Measurements from ENCODE around the gene SETDB1. TPM values are rescaled to one million over a fixed set of nuclear protein-coding genes. Genes with fewer than 3 reads are reported as not detected.
A peak's percentile ranks its signal among the peaks of the same experiment; 100 is the strongest.

Gene SETDB1
- total and polyA plus RNA-seq, 2 of the 13 experiments (the other 11 are each of a cell fraction or from before 2014, with no cell fraction given) = 33.1 to 34.6 TPM

- no peak for TF ChIP-seq CEBPZ (IDR thresholded peaks at IDR 0.05; ENCODE audit: low read length)
- TF ChIP-seq WIZ (CRISPR knock-in tag; IDR thresholded peaks at IDR 0.05) = no peak
- TF ChIP-seq SKI (IDR thresholded peaks at IDR 0.05; ENCODE audit: partially characterized antibody) = peak; percentile 14
- TF ChIP-seq MLXIP (CRISPR knock-in tag; IDR thresholded peaks at IDR 0.05; ENCODE audit: borderline replicate concordance) = no peak
- 0 out of 2 replicates have a peak, but pooled peaks have one; percentile 22 for TF ChIP-seq CEBPG (CRISPR knock-in tag; IDR thresholded peaks at IDR 0.05)
- TF ChIP-seq ZNF280B (CRISPR knock-in tag; IDR thresholded peaks at IDR 0.05; ENCODE audit: borderline replicate concordance) = no peak
- no peak for TF ChIP-seq HES4 (CRISPR knock-in tag; IDR thresholded peaks at IDR 0.05; ENCODE audit: borderline replicate concordance)
- no peak for TF ChIP-seq U2AF1 (optimal IDR thresholded peaks at IDR 0.05; ENCODE audit: low read depth, low read length)
- TF ChIP-seq TAF15 (IDR thresholded peaks at IDR 0.05; ENCODE audit: low read depth, low read length, poor library complexity, severe bottlenecking) = no peak
- TF ChIP-seq LBX2 (CRISPR knock-in tag; IDR thresholded peaks at IDR 0.05; ENCODE audit: borderline replicate concordance) = no peak
- no peak for TF ChIP-seq PCBP1 (IDR thresholded peaks at IDR 0.05; ENCODE audit: borderline replicate concordance, low read depth, low read length)
- TF ChIP-seq ZNF317 (CRISPR knock-in tag; IDR thresholded peaks at IDR 0.05) = no peak
- no peak for TF ChIP-seq ZNF761 (CRISPR knock-in tag; conservative IDR thresholded peaks at IDR 0.05)
- no peak for TF ChIP-seq E2F1 (CRISPR knock-in tag; IDR thresholded peaks at IDR 0.05)
- peak; percentile 45; the same call in 1 of the 2 replicates for TF ChIP-seq IRF2 (CRISPR knock-in tag; IDR thresholded peaks at IDR 0.05)
- no peak for TF ChIP-seq TOE1 (CRISPR knock-in tag; IDR thresholded peaks at IDR 0.05)
- TF ChIP-seq ZFP62 (CRISPR knock-in tag; IDR thresholded peaks at IDR 0.05) = no peak
- peak; percentile 54; the same call in 1 of the 2 replicates for TF ChIP-seq MED1 (CRISPR knock-in tag; IDR thresholded peaks at IDR 0.05)
- peak; percentile 38; the same call in 1 of the 2 replicates for TF ChIP-seq SOX5 (CRISPR knock-in tag; IDR thresholded peaks at IDR 0.05; ENCODE audit: borderline replicate concordance)
These were observed 53.2 kb downstream of the SETDB1 start (continued) for GRCh38 chr1:150979092-150980056.
